Left hindlimb (tissue), 1 donor: Measurements from ENCODE around the gene IGSF3.
"Not testable (repeated sequence)": the region's sequence is repeated elsewhere in the genome, so short reads cannot be mapped to it uniquely, and the experiment has no call there.

Source experiments
- DNase-seq: peaks from one replicate; pipeline ENCODE4 v3.0.0-alpha.2; 2018

Gene IGSF3

DNA sequence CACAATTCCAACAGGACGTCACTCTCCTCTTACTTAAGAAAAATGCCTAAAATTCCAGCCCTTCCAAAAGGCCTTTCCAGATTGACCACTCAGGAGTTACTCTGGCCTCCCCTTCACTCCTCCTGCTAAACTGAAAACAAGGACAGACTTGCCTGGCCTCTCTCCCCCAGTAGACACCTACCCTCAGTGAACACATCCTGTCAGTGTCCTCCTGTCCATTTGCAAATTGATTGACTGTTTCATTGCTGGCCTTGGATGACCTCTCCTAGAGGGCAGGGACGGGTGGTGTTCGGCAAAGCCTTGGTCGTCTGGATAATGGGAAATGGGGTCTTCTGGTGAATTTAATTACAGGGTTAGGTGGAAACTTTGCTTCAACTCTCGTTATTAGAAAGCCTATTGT is 8.9 kb downstream of the IGSF3 start:
- not testable (repeated sequence) for DNase-seq

DNA sequence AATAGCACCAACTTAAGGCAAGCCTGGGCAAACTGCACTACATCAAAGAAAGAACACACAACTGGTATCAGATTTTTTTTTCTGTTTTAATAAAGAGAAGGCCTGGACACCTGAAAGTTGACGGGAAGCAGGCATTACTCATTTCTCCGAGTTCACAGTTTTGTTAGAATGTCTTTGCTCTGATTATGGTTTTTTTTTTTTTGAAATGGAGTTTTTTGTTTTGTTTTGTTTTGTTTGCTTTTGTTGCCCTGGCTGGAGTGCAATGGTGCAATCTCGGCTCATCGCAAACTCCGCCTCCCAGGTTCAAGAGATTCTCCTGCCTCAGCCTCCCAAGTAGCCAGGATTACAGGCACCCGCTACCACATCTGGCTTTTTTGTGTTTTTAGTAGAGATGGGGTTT is 9.7 kb downstream of the IGSF3 start:
- DNase-seq, result not testable (repeated sequence)

DNA sequence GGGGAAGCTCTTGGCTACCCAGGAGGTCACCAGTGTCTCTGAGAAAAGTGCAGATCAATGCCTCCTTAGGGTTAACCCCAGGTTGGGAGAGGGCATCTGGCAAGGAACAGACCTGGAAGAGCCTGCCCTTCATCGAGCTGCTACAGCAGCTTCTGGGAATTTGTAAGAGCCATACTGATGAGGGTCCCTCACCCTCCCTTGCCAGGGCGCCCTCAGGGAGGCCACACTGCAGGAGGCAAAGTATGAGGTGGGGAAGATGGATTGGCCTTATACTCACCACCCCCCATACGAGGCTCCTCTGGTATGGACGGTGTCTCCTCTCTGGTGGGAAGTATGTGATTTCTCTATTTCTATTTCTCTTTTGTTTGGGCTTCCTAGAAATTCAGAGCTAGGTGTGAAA is 13.2 kb downstream of the IGSF3 start:
- no peak for DNase-seq

DNA sequence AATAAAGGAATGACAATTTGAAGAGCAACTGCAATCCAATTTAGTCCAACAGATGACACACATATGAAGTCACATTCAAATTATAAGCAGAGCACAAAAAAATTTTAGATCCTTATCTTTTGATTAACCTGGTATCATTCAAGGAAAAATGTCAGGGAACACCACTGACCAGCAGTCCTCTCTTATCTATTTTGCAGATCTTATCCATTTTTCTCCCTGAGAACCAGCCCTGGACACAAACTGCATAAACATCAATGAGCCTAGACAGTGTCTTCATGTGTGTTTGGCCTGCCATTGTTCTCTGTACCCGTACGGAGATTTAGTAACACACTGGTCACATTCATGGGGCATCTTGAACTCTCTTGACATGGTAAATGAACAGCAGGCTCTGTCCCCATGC is 14.9 kb downstream of the IGSF3 start:
- DNase-seq, result not testable (repeated sequence)

DNA sequence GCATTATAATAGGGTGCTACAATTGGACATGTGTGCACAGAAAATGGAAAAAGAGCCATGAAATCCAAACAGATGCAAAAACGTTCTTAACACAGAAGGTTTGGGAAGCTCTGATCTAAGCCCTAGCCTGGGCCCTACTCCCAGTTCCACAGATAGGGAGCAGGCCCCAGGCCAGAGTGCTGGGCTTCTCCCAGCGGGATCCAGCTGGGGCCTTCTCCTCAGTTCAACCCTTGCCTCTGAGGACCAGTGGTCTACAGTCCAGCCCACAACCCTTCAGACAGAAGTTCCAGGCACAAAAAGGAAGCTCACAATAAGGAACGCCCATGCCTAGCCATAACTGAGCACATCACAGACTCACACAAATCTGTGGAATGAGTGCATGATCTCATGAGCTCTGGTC is 16.8 kb downstream of the IGSF3 start:
- not testable (repeated sequence) for DNase-seq

DNA sequence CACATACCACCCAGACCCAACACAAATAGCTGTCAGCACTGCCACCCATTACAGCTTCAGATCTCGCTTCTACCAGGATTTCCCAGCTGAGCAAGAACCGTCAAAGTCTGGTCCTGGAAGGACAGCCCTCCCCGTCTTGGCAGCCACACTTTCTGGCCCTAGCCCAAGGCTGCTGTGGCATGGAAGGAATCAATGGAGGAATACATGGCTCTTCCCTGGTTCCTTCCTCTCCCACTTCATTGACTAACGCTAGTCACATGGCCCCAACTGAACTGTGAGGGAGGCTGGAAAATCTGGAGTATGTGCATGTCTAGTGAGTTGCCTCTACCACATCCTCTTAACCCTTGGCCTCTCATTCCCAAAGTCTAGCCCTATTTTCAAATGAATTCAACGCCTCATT is 18.5 kb downstream of the IGSF3 start:
- DNase-seq, result not testable (repeated sequence)

DNA sequence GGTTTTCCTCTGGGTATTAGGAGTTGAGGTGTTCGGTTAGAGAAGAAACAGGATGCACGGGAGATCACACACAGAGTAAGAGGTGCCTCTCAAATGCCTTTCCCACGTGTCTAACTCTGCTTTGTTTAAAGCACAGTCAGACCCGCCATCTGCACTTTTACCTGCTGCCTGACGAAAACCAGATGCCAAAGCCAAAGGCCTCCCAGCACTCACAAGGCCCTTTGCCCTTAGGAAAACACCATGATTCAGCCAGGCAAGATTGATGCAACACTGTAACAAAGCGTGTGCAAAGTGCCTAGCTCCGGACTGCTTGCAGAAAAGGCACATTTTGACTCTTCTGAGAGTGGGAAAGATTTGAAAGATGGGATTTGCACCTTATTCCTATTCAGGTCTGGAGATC is 19.2 kb downstream of the IGSF3 start:
- not testable (repeated sequence) for DNase-seq

DNA sequence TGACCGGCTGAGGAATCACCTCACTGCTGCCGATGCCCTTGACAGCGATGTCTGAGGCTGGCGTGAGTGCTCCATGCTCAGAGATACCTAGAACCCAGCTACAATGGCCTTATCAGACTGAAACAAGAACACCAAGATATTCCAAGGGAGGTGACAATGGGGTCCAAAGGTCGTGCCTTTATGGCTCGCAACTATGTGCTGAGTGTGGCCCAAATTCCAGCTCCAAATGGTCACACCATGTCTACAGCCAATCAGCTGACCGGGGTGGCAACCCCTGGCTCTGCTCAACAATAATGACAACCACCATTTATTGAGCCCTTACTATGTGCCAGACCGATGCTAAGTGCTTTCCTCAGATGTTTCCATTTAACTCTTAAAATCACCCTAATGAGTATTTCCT is 20.3 kb downstream of the IGSF3 start:
- not testable (repeated sequence) for DNase-seq

DNA sequence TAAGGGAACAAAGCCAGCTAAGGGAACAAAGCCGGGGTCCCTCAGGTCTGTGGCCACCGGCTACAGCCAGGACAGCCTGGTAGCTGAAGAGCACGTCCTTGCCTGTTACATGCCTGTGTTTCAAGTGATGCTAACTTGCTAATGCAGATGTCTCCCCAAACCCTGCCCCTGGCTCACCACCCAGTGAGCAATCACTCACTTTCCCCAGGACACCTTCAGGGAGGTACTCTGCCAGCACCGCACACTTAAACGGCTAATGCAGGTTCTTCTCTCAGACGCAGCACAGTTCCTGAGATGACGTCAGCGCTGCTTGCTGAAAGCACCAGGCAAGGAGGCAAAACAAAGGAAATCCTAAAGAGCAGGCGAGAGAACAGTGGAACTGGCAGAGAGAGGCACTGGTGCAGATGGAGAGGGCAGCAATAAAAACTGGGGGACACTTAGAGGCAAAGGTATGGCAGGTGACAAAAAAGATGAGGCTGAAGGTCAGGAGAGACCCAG is 20.8 kb downstream of the IGSF3 start:
- DNase-seq, result not testable (repeated sequence)

DNA sequence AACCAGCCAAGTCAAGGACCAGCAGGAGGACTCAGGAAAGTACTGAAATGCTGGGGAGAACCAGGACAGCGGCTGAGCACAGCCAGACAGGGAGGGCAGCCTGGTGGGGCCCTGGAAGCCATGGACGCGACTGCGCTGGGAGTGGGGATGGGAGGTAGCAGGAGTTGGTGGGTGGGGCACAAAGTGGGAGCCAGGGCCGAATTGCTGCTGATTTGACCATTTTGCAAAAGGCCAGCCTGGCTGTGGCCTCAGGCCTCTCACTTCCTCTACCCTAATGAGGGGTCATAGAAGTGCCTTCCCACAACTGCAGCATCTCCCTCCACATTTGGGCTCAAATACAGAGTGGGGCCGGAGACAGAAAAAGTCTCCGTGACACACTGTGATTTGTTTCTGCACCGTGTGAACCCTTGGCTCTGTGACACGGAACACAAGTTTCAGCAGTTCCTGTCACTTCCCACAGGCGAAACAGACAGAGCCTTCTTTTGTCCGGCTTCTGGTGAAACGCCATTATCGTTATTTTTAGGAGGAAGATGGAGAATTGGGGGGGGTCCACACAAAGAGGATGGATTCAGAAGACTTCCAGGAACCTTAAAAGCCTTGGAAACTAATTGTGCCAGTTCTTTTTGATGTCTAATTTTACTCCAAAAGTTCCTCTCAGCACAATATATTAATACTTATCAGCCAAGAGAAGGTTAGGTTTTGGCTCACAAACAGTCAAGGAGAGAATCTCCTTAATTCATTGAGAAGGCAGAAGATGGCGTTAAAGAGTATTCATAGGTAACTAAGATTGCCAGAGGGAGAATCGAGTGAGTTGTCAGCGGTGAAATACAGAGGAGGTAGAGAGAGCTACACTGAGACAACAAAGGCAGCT is 21.5 kb downstream of the IGSF3 start:
- DNase-seq, result peak; percentile 55

DNA sequence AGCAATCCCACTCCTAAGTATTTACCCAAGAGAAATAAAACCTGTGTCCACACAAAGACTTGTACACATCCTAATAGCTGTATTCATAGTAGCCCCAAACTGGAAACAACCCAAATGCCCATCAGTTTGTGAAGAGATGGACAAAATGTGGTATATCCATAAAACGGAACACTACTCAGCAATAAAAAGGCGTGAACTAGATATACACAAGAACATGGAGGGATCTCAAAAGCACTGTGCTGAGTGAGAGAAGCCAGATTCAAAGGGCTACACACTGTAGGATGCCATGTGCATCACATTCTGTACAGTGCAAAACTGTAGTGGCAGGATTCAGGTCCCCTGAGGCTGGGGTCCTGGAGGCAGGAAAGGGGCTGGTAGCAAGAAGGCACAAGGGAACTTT is 22.5 kb downstream of the IGSF3 start:
- DNase-seq, result not testable (repeated sequence)

DNA sequence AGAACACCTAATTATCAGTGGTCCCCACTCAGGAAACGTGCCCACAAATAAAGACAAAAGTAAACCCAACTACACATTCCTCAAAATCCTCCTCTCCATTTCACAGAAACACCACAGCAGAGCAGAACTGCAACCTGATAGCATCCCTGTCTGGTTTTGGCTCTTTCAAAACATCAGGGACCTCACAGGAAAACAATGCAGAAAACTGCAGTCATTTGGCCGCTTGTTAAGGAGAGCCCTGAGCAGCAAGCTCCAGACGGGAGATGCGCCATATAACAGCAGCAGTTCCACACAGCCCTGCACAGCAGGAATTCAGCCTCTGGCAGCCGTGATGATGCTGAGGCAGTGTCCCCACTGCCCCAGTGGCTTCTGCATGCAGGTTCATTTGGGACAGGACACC is 23.4 kb downstream of the IGSF3 start:
- peak; percentile 51 for DNase-seq

DNA sequence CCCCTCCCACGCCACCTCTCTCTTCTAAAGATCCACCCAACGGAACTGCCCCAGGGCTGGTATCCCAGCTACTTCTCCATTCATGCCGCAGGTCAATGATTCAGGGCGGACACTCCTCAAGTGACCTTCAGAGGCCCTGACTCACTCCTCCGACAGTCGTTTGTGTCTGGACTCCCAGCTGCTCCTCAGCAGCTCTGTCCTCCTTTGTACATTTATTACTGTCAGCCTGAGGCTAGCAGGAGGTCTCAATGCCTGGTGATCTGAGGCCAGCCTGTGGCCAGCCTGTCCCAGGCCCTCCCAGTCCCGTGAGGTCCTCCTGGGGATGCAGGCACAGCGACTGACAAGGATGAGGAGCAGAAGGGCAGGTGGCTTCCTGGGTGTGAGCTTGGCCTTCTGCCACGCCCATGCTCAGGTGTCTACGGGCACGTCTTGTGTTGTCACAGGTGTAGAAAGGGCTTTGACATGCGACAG is 24.2 kb downstream of the IGSF3 start:
- DNase-seq, result not testable (repeated sequence)

DNA sequence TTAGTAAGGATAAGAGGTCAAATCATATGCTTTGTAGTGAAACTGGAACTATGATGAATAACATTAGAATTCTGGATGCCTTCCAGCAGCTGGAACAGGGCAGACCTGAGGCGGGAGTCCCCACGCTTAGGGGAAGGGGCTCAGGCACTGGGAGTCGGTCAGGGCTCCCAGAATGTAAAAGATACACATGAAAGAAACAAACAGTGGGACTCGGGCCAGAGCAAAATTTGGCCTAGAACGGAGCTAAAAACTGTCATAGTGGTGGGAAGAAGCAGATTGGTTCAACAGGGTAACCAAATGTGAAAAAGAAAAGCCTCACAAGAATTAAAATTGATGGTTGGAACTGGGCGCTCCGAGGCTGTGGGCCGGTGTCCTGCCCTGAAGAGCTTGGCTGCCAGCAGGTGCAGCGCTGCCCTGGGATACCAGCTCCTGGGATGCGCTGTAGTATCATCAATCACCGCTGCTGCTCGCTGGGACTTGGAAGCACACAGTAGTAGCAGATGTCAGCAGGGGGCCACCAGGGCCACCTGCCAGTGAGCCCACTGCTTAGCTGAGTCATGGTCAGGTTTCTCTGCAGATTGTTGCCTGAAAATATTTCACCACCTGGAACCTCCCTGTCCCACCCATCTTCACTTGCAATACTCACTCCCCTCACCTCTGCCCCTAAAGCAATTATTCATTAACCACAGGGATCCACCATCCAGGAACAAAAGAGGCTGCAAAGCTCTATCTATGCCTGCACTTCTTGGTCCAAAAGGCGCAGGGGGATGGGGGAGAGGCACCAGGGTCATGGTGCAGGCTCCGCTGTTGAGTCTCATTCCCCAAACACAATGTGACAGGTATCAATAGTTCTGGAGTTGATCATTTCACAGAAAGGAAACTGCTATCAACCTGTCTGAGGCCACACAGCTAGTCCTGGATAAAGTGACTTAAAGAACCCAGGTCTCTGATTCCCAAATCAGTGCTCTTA is 24.9 kb downstream of the IGSF3 start:
- DNase-seq, result not testable (repeated sequence)

DNA sequence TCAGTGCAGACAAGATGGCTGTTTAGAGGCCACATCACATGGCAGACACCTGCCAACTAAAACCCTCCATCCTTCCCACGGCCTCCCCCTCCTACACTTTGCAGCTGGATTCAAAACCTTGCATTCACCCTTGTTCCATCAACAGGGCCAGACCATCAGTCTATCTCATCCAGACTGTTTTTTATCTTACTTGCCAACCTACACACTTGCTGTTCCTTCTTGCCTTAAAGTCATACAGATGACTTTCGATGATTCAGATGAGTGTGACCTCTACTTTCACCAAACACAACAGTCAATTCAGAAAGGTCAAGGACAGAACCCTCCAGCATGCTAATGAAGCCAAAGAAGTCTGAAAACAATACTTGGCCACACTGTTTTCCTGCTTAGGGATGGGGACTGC is 29.9 kb downstream of the IGSF3 start:
- not testable (repeated sequence) for DNase-seq

DNA sequence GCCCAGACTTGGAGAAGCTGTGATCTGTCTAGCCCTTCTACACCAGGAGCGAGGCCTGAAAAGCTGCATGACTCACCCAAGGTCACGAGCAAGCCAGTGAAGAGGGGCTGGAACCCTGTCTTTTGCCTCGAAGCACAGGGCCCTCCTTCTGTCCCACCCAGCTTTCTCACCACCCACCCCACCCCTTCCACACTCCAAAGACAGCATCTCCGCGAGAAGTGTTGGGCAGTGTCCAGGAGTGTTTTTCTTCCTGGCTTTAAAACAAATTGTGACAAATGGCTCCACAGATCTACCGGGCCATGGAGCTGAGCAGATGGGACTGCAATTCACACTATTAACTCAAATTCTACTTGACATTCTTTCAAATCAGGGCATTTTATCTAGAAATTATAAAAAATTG is 30.9 kb downstream of the IGSF3 start:
- not testable (repeated sequence) for DNase-seq

DNA sequence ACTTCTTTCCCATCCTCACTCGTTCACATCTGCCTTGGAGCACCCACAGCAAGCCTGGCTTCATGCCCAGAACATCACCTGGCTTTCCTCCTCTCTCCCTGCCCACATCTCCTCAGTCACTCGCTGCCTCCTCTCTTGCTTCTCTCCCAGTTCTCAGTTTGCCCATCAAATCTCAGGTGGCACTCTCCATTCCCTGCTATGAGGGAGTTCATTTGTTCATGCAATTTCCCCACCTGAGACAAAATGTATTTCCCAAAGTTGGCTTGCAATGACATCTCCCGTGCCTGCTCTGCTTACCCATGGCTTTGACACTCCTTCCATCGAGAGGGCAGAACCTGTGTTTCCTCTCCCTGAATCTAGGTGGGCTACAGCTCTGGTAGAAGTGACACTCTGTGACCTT is 33.1 kb downstream of the IGSF3 start:
- not testable (repeated sequence) for DNase-seq

DNA sequence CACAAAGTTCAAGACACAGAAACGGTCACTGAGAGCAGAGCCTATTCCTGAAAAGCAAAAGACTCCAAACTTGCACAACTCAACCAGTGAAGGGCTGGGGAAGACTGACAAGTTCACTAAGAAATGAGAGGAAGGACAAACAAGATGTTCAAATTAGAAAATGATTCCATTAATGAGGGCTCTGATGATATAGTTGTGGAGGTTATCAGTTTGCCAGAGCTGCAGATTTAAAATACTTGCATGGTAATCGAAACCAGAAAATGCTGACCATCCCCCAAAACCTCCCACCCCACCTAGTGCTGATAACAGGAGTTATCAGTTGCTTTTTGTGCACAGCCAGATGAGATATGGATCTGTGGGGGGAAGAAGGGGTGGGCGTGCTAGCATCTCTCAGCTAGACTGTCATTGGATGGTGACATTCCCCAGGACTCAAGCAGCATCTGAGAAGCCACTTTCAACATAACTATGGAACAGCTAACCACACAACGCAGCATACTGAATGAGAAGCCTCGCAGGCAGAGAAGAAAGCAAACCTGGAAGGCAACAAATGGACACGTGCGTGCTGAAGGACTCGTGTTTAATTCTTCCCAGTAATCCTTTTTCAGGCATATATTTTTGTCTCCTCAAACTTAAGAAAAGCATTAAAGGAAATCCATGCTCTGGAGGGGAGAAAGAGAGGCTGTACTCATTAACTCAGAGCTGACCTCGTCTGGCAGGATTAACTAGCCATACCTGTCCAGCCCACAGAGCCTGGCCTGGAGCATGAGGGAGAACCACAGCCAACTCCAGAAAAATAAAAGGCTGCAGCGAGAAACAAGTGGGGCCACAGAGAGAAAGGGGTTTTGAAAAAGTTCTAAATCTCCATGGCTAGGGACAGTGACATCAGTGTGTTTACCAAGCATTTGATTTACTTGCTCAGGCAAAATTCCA is 35.3 kb downstream of the IGSF3 start:
- DNase-seq, result not testable (repeated sequence)

DNA sequence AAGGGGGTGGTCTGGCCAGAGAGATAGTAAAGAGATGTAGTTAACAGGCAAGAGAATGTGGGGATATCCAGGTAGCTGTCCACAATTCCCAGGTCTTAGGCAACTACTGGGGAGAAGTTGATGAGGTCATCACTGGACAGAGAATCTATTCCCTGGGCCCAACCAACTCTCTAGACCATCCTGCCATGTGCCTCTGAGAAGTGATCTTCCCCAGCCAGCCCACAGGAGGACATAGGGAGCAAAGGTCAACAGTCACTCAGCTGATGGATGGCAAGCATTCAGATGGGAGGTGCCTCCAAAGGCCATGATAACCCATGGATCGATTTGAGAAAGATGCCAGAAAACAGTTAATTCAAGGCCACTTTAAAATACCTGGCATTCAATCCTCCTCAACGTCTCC is 36.0 kb downstream of the IGSF3 start:
- not testable (repeated sequence) for DNase-seq

DNA sequence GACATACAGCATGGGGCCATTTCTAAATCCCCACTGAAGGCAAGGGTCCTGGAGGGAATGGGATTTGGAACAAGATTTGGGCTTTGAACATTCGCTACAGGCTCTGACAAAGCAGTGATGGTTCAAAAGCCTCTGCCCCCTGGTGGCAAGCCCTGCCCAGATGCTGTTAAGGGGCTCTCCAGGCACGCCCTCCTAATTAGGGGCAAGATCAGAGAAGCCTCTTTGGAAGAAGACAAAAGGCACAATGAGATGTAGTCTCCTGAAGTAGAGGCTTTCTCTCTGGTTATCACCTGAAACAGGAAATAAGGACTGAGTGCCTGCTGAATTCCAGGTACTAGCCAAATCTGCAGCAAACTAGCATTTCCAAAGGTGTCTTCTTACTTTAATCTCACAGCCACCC is 37.5 kb downstream of the IGSF3 start:
- DNase-seq, result not testable (repeated sequence)

DNA sequence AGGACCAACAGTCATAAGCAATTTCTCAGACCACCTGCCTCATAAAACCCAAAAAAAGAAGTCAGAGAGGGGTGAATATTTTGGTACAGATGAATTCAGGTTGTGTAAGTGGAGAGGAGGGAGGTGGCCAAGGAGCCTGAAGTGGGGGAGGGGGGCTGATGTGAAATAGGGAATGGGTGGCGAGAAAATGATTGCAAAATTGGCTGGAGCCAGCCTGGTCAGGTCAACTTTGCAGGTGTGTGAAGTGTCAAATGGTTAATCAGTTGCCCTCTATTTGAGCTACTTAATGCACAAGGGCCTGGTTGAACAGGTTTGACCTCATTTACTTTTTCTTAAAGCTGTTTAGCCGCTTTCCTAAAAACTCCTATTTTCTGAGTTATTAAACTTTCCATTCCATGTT is 38.1 kb downstream of the IGSF3 start:
- DNase-seq, result not testable (repeated sequence)

DNA sequence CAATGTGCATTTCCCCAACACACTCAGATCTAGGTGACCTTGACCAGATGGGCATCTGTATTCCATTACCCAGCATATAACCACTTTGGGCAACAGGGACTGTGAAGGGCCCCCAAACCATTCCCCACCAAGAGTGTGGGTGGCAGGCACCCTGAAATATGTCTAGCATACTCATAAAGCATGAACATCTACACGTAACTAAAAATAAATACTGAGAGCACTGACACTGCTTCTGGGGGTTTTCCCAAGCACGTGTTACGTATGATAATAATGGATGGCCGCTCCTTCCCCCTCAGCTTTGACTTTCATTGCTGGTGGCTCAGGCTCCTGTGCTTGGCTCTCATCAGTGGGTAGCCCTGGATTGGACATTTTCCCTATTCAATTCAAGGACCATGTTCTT is 39.1 kb downstream of the IGSF3 start:
- DNase-seq, result no peak
